ENCODE measurements around the gene CYP2W1.

The CYP2W1 gene

GRCh38 chr7:1016577-1017531 lies 33.9 kb downstream of the CYP2W1 start:
- no peak for DNase-seq

GRCh38 chr7:1017586-1018333 lies 34.8 kb downstream of the CYP2W1 start:
- DNase-seq, result no peak

GRCh38 chr7:1018334-1018695 lies 35.3 kb downstream of the CYP2W1 start:
- DNase-seq, result no peak

GRCh38 chr7:1019255-1019785 lies 36.3 kb downstream of the CYP2W1 start:
- DNase-seq, result no peak

- DNase-seq, result no peak
Measured at GRCh38 chr7:1019789-1020610, 37.0 kb downstream of the CYP2W1 start.

- no peak for DNase-seq
Measured at GRCh38 chr7:1020849-1021251, 37.9 kb downstream of the CYP2W1 start.

GRCh38 chr7:1021366-1021765 lies 38.4 kb downstream of the CYP2W1 start:
- no peak for DNase-seq

- no peak for DNase-seq
Measured at GRCh38 chr7:1021931-1022330, 39.0 kb downstream of the CYP2W1 start.

- no peak for DNase-seq
Measured at GRCh38 chr7:1022356-1022755, 39.4 kb downstream of the CYP2W1 start.

GRCh38 chr7:1022801-1023465 lies 40.0 kb downstream of the CYP2W1 start:
- DNase-seq, result peak; percentile 65

- peak; percentile 84 for DNase-seq
Measured at GRCh38 chr7:1024331-1024841, 41.4 kb downstream of the CYP2W1 start.

GRCh38 chr7:1024876-1025742 lies 42.1 kb downstream of the CYP2W1 start:
- DNase-seq, result no peak

GRCh38 chr7:1025743-1026581 lies 43.0 kb downstream of the CYP2W1 start:
- peak; percentile 91 for DNase-seq

GRCh38 chr7:1026721-1027161 lies 43.8 kb downstream of the CYP2W1 start:
- no peak for DNase-seq

- DNase-seq, result no peak
Measured at GRCh38 chr7:1027242-1028043, 44.5 kb downstream of the CYP2W1 start.

- DNase-seq, result peak; percentile 63
Measured at GRCh38 chr7:1028044-1028770, 45.2 kb downstream of the CYP2W1 start.

GRCh38 chr7:1028775-1029636 lies 46.0 kb downstream of the CYP2W1 start:
- DNase-seq, result peak; percentile 27

Data from NCI-H2171 treated with DMSO at 0.1 percent for 48 hours (cell line).